Large intestine (tissue), 3 donors: Measurements from ENCODE around the gene PCDH15. TPM values are rescaled to one million over a fixed set of nuclear protein-coding genes. Genes with fewer than 3 reads are reported as not detected.

Source experiments
- DNase-seq, 2 donors: peaks; one replicate each; pipeline versions ENCODE4 v3.0.0 to v3.0.0-alpha.2; 2013
- H3K27ac ChIP-seq: one replicate; pipeline ENCODE4 v1.5.1; 2013; ENCODE audit warnings: low read length
- H3K27me3 ChIP-seq: 2 replicates; pipeline ENCODE4 v1.6.1; 2013; ENCODE audit warnings: low read length; ENCODE audit not compliant: control insufficient read depth, insufficient read depth
- H3K36me3 ChIP-seq: 2 replicates; pipeline ENCODE4 v1.6.1; 2013; ENCODE audit warnings: low read length; ENCODE audit not compliant: control insufficient read depth, insufficient read depth
- H3K4me1 ChIP-seq: one replicate; pipeline ENCODE4 v1.6.1; 2013; ENCODE audit warnings: low read length; ENCODE audit not compliant: control insufficient read depth, insufficient read depth
- H3K4me3 ChIP-seq: one replicate; pipeline ENCODE4 v1.5.1; 2013; ENCODE audit warnings: low read length
- H3K9me3 ChIP-seq: one replicate; pipeline ENCODE4 v1.6.1; 2013; ENCODE audit warnings: mild to moderate bottlenecking, low read depth, low read length, moderate library complexity; ENCODE audit not compliant: control insufficient read depth
- WGBS: methylation state at CpG from one replicate; pipeline ENCODE4 v1.1.5; 2013; ENCODE audit warnings: low lambda C conversion rate; ENCODE audit not compliant: insufficient coverage; 5-methylcytosine and 5-hydroxymethylcytosine counted together
- polyA plus RNA-seq: library from polyadenylated mRNA; unstranded; fragments of 120-200 nt; gene quantifications from one replicate; pipeline ENCODE4 v1.2.1, GENCODE V29; 2013

PCDH15 gene
- polyA plus RNA-seq, 1 donor: 0.64 TPM

DNA sequence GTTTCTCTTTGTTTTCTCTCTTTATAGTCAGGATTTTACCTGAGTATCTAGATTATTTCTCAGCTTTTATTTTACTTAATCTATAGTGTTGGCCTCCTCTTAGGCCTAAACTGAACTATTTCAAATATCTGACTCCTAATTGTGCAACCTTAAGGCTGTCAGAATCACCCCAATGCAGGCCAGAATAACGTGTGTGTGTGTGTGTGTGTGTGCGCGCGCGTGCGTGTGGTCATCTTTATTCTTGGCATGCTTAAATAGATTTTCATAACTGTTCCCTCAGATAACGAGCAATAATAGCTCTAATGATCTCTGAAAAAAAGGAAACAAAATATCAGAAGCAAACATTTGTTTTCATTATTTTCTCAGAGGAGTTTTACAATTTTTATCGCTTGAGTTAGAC is 92.4 kb downstream of the PCDH15 start:
- WGBS: 51% methylated on average over 2 of the region's 8 CpGs

DNA sequence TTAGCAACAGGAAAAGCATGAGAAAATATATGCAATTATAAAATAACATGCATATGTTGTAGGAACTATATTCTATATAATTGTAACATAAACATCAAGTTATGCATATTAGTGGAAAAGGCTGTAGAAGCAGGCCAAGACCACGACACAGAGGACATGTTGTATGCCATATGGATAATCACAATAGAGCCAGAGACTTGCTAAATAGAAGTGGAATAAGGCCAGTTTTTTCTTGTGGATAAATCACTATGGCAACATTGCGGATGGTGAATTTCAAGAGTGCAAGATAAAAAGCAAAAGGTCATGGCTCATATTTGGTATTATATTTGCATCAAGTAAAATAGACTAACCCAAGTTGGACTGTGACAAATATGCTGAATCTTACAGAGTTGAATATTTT is 93.0 kb downstream of the PCDH15 start:
- no peak for DNase-seq
- no peaks in the 10 kb centered on the region for H3K4me1 ChIP-seq
- H3K4me3 ChIP-seq: no peak overlapping the region
- no peaks in the 10 kb centered on the region for H3K36me3 ChIP-seq
- 80% methylated on average over 1 of the region's 2 CpGs for WGBS
- no peak overlapping the region for H3K27ac ChIP-seq
- H3K9me3 ChIP-seq: no peaks in the 10 kb centered on the region
- H3K27me3 ChIP-seq: no peaks in the 10 kb centered on the region

More for the DNA sequence above, 92.4 kb downstream of the PCDH15 start:
- no peak overlapping the region for H3K27ac ChIP-seq
- H3K4me3 ChIP-seq: no peak overlapping the region
- H3K4me1 ChIP-seq: no peaks in the 10 kb centered on the region
- no peaks in the 10 kb centered on the region for H3K36me3 ChIP-seq
- H3K9me3 ChIP-seq: no peaks in the 10 kb centered on the region
- no peak for DNase-seq
- no peaks in the 10 kb centered on the region for H3K27me3 ChIP-seq

GRCh38 chr10:54702583-54703485 is 98.2 kb downstream of the PCDH15 start:
- no peaks in the 10 kb centered on the region for H3K4me1 ChIP-seq
- WGBS: 50% methylated on average over 1 of the region's 3 CpGs

GRCh38 chr10:54691331-54691730 is 109.7 kb downstream of the PCDH15 start:
- Histone ChIP-seq H3K4me1 (no peaks in the 10 kb centered on the region), H3K27me3 (no peaks in the 10 kb centered on the region), H3K36me3 (no peaks in the 10 kb centered on the region), H3K4me3 (no peak overlapping the region), H3K9me3 (no peaks in the 10 kb centered on the region), H3K27ac (no peak overlapping the region)
- no peak for DNase-seq
- no CpG with 5 or more reads among the region's 1 CpG for WGBS

More at GRCh38 chr10:54702583-54703485, 98.2 kb downstream of the PCDH15 start:
- no peaks in the 10 kb centered on the region for H3K36me3 ChIP-seq
- no peaks in the 10 kb centered on the region for H3K27me3 ChIP-seq
- DNase-seq: no peak
- no peaks in the 10 kb centered on the region for H3K9me3 ChIP-seq
- no peak overlapping the region for H3K4me3 ChIP-seq
- no peak overlapping the region for H3K27ac ChIP-seq

DNA sequence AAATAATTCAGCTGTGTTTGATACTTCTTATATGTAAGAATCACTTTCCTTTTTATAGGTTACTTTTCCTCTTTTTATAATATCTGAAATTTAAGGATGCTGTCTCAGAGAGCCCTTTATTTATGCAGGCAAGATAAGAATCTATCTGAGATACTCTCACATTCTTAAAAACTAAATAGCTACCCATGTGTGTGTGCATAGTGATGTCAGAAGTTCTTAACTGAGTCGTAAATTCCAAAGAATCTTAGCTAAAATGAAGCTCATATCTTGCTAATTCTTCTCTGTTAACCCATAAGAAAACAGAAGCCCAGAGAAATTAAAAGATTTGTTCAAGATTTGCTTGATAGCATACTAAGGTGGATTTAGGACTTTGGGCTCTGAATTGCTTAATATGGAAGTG is 118.5 kb downstream of the PCDH15 start:
- no peaks in the 10 kb centered on the region for H3K36me3 ChIP-seq
- no peak overlapping the region for H3K4me3 ChIP-seq
- H3K9me3 ChIP-seq: no peaks in the 10 kb centered on the region
- H3K27me3 ChIP-seq: no peaks in the 10 kb centered on the region
- no peak for DNase-seq
- WGBS: no CpG with 5 or more reads among the region's 1 CpG
- H3K4me1 ChIP-seq: no peaks in the 10 kb centered on the region
- no peak overlapping the region for H3K27ac ChIP-seq

GRCh38 chr10:54681136-54681535 is 119.9 kb downstream of the PCDH15 start:
- H3K27ac ChIP-seq: no peak overlapping the region
- WGBS: 100% methylated on average over 1 of the region's 2 CpGs
- DNase-seq: no peak

GRCh38 chr10:54667136-54667535 is 133.9 kb downstream of the PCDH15 start:
- Histone ChIP-seq H3K27me3 (no peaks in the 10 kb centered on the region), H3K36me3 (no peaks in the 10 kb centered on the region), H3K4me3 (no peak overlapping the region), H3K4me1 (no peaks in the 10 kb centered on the region), H3K27ac (no peak overlapping the region), H3K9me3 (no peaks in the 10 kb centered on the region)
- no CpG with 5 or more reads among the region's 1 CpG for WGBS
- no peak for DNase-seq

More at GRCh38 chr10:54681136-54681535, 119.9 kb downstream of the PCDH15 start:
- no peaks in the 10 kb centered on the region for H3K36me3 ChIP-seq
- H3K4me3 ChIP-seq: no peak overlapping the region
- H3K4me1 ChIP-seq: no peaks in the 10 kb centered on the region
- H3K27me3 ChIP-seq: no peaks in the 10 kb centered on the region
- no peaks in the 10 kb centered on the region for H3K9me3 ChIP-seq

GRCh38 chr10:54666192-54666591 is 134.8 kb downstream of the PCDH15 start:
- no peak overlapping the region for H3K4me3 ChIP-seq
- no peak overlapping the region for H3K27ac ChIP-seq
- no peak for DNase-seq
- no peaks in the 10 kb centered on the region for H3K27me3 ChIP-seq
- no peaks in the 10 kb centered on the region for H3K36me3 ChIP-seq
- no peaks in the 10 kb centered on the region for H3K4me1 ChIP-seq
- H3K9me3 ChIP-seq: no peaks in the 10 kb centered on the region

GRCh38 chr10:54665095-54665494 is 135.9 kb downstream of the PCDH15 start:
- Histone ChIP-seq H3K4me1 (no peaks in the 10 kb centered on the region), H3K36me3 (no peaks in the 10 kb centered on the region), H3K9me3 (no peaks in the 10 kb centered on the region), H3K27me3 (no peaks in the 10 kb centered on the region), H3K27ac (no peak overlapping the region), H3K4me3 (no peak overlapping the region)
- DNase-seq: no peak

- Histone ChIP-seq H3K27ac (no peak overlapping the region), H3K4me1 (no peaks in the 10 kb centered on the region), H3K27me3 (no peaks in the 10 kb centered on the region), H3K36me3 (no peaks in the 10 kb centered on the region), H3K4me3 (no peak overlapping the region), H3K9me3 (no peaks in the 10 kb centered on the region)
- DNase-seq: no peak
Measured at GRCh38 chr10:54660397-54660796, 140.6 kb downstream of the PCDH15 start.

DNA sequence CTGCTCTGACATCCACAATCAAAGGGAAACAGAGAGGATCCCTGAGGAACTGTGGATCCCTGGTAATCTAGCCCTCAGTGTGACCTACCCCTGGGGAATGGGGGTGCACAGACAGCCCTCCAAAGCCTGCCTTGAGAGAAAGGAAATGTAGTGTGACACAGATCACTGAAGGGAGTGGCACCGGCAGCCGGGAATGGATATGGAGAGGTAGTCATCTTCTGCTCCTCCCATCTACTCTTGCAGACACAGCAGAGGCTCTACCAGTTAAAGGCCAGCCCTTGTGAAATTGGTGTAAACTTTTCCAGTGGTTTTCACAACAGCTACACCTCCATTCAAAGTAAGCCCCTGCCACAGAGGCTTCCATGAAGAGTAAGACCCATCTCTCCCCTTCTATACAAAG is 144.4 kb downstream of the PCDH15 start:
- no peaks in the 10 kb centered on the region for H3K36me3 ChIP-seq
- no peaks in the 10 kb centered on the region for H3K27me3 ChIP-seq
- H3K9me3 ChIP-seq: no peaks in the 10 kb centered on the region
- no peak overlapping the region for H3K4me3 ChIP-seq
- no peak for DNase-seq
- no peak overlapping the region for H3K27ac ChIP-seq
- no peaks in the 10 kb centered on the region for H3K4me1 ChIP-seq
- WGBS: no CpG with 5 or more reads among the region's 2 CpGs
